ENCODE measurements around the gene TTN.
"Not testable (repeated sequence)": the region's sequence is repeated elsewhere in the genome, so short reads cannot be mapped to it uniquely, and the experiment has no call there.

Gene TTN

GRCh38 chr2:178666458-178666857 is 140.8 kb downstream of the TTN start:
- TF ChIP-seq CTCF (IDR thresholded peaks at IDR 0.05; ENCODE audit: borderline replicate concordance, insufficient read depth, low read depth, low read length): no peak

GRCh38 chr2:178658480-178658879 is 148.7 kb downstream of the TTN start:
- not testable (repeated sequence) for H3K4me3 ChIP-seq (ENCODE audit: low read depth, low read length)

More at GRCh38 chr2:178666458-178666857, 140.8 kb downstream of the TTN start:
- H3K4me3 ChIP-seq (ENCODE audit: low read depth, low read length): no peak overlapping the region

- H3K4me3 ChIP-seq (ENCODE audit: low read depth, low read length): no peak overlapping the region
- no peak for TF ChIP-seq CTCF (IDR thresholded peaks at IDR 0.05; ENCODE audit: borderline replicate concordance, insufficient read depth, low read depth, low read length)
Observed at GRCh38 chr2:178650554-178650953, 156.7 kb downstream of the TTN start.

GRCh38 chr2:178644919-178645318 is 162.3 kb downstream of the TTN start:
- no peak overlapping the region for H3K4me3 ChIP-seq (ENCODE audit: low read depth, low read length)
- no peak for TF ChIP-seq CTCF (IDR thresholded peaks at IDR 0.05; ENCODE audit: borderline replicate concordance, insufficient read depth, low read depth, low read length)

- no peak overlapping the region for H3K4me3 ChIP-seq (ENCODE audit: low read depth, low read length)
- TF ChIP-seq CTCF (IDR thresholded peaks at IDR 0.05; ENCODE audit: borderline replicate concordance, insufficient read depth, low read depth, low read length): no peak
Observed at GRCh38 chr2:178641498-178641897, 165.7 kb downstream of the TTN start.

GRCh38 chr2:178635897-178636296 is 171.3 kb downstream of the TTN start:
- TF ChIP-seq CTCF (IDR thresholded peaks at IDR 0.05; ENCODE audit: borderline replicate concordance, insufficient read depth, low read depth, low read length): no peak
- H3K4me3 ChIP-seq (ENCODE audit: low read depth, low read length): no peak overlapping the region

GRCh38 chr2:178632729-178633128 is 174.5 kb downstream of the TTN start:
- H3K4me3 ChIP-seq (ENCODE audit: low read depth, low read length): no peak overlapping the region
- TF ChIP-seq CTCF (IDR thresholded peaks at IDR 0.05; ENCODE audit: borderline replicate concordance, insufficient read depth, low read depth, low read length): no peak

- TF ChIP-seq CTCF (IDR thresholded peaks at IDR 0.05; ENCODE audit: borderline replicate concordance, insufficient read depth, low read depth, low read length): no peak
- no peak overlapping the region for H3K4me3 ChIP-seq (ENCODE audit: low read depth, low read length)
Observed at GRCh38 chr2:178630581-178630980, 176.6 kb downstream of the TTN start.

Data from GM12875 (cell line).